HEK293 (cell line): ENCODE data around the gene MCRIP1.

Experiments
- ATF2 ChIP-seq: fragments of 450-650 bp; formaldehyde crosslinking; IDR thresholded peaks from 2 replicates; pipeline ENCODE4 v1.5.1; 2016; ENCODE audit warnings: missing biosample characterization, missing genetic modification characterization, low read depth
- GLIS2 ChIP-seq: fragments of 450-650 bp; formaldehyde crosslinking; IDR thresholded peaks from 2 replicates; pipeline ENCODE4 v1.5.1; 2016; ENCODE audit warnings: missing biosample characterization, missing genetic modification characterization
- MYNN ChIP-seq: fragments of 450-650 bp; formaldehyde crosslinking; IDR thresholded peaks from 2 replicates; pipeline ENCODE4 v1.5.1; 2016; ENCODE audit warnings: missing biosample characterization, missing genetic modification characterization, borderline replicate concordance
- PRDM1 ChIP-seq: fragments of 450-650 bp; formaldehyde crosslinking; IDR thresholded peaks from 2 replicates; pipeline ENCODE4; 2016; ENCODE audit warnings: missing biosample characterization, missing genetic modification characterization
- RBAK ChIP-seq: fragments of 450-650 bp; formaldehyde crosslinking; IDR thresholded peaks from 2 replicates; pipeline ENCODE4 v1.5.1; 2016; ENCODE audit warnings: missing biosample characterization, missing genetic modification characterization
- REPIN1 ChIP-seq: fragments of 450-650 bp; formaldehyde crosslinking; IDR thresholded peaks from 2 replicates; pipeline ENCODE4 v1.5.1; 2017; ENCODE audit warnings: missing biosample characterization, missing genetic modification characterization, low read depth
- SALL2 ChIP-seq: fragments of 450-650 bp; formaldehyde crosslinking; IDR thresholded peaks from 2 replicates; pipeline ENCODE4 v1.5.0; 2017; ENCODE audit warnings: missing biosample characterization, mild to moderate bottlenecking, missing genetic modification characterization, borderline replicate concordance
- SCRT1 ChIP-seq: fragments of 450-650 bp; formaldehyde crosslinking; IDR thresholded peaks from 2 replicates; pipeline ENCODE4 v1.5.1; 2016; ENCODE audit warnings: missing biosample characterization, missing genetic modification characterization, borderline replicate concordance
- ZBTB1 ChIP-seq: fragments of 450-650 bp; formaldehyde crosslinking; IDR thresholded peaks from 2 replicates; pipeline ENCODE4 v1.5.1; 2016; ENCODE audit warnings: missing biosample characterization, missing genetic modification characterization
- ZBTB10 ChIP-seq: fragments of 450-650 bp; formaldehyde crosslinking; IDR thresholded peaks from 2 replicates; pipeline ENCODE4 v1.5.1; 2016; ENCODE audit warnings: missing biosample characterization, missing genetic modification characterization
- ZFP37 ChIP-seq: fragments of 450-650 bp; formaldehyde crosslinking; IDR thresholded peaks from 2 replicates; pipeline ENCODE4 v1.5.1; 2016; ENCODE audit warnings: missing biosample characterization, missing genetic modification characterization
- ZNF10 ChIP-seq: fragments of 450-650 bp; formaldehyde crosslinking; IDR thresholded peaks from 2 replicates; pipeline ENCODE4 v1.5.1; 2017; ENCODE audit warnings: missing biosample characterization, missing genetic modification characterization
- ZNF133 ChIP-seq: fragments of 450-650 bp; formaldehyde crosslinking; IDR thresholded peaks from 2 replicates; pipeline ENCODE4 v1.5.1; 2016; ENCODE audit warnings: missing biosample characterization, missing genetic modification characterization
- ZNF18 ChIP-seq: fragments of 450-650 bp; formaldehyde crosslinking; IDR thresholded peaks from 2 replicates; pipeline ENCODE4 v1.5.1; 2016; ENCODE audit warnings: missing biosample characterization, missing genetic modification characterization
- ZNF184 ChIP-seq: fragments of 450-650 bp; IDR thresholded peaks from 2 replicates; pipeline ENCODE4 v1.5.1; 2018; ENCODE audit warnings: missing biosample characterization, mild to moderate bottlenecking, missing genetic modification characterization
- ZNF202 ChIP-seq: fragments of 450-650 bp; formaldehyde crosslinking; IDR thresholded peaks from 2 replicates; pipeline ENCODE4 v1.5.1; 2016; ENCODE audit warnings: missing biosample characterization, missing genetic modification characterization, borderline replicate concordance
- ZNF248 ChIP-seq: fragments of 450-650 bp; formaldehyde crosslinking; IDR thresholded peaks from 2 replicates; pipeline ENCODE4 v1.5.1; 2017; ENCODE audit warnings: missing biosample characterization, missing genetic modification characterization
- ZNF266 ChIP-seq: fragments of 450-650 bp; formaldehyde crosslinking; IDR thresholded peaks from 2 replicates; pipeline ENCODE4 v1.5.1; 2016; ENCODE audit warnings: missing biosample characterization, missing genetic modification characterization, low read depth
- ZNF341 ChIP-seq: fragments of 450-650 bp; formaldehyde crosslinking; IDR thresholded peaks from 2 replicates; pipeline ENCODE4; 2016; ENCODE audit warnings: low read depth, missing biosample characterization, missing genetic modification characterization
- ZNF513 ChIP-seq: fragments of 450-650 bp; IDR thresholded peaks from 2 replicates; pipeline ENCODE4 v1.5.1; 2018; ENCODE audit warnings: missing biosample characterization, missing genetic modification characterization
- ZNF521 ChIP-seq: fragments of 450-650 bp; formaldehyde crosslinking; IDR thresholded peaks from 2 replicates; pipeline ENCODE4 v1.5.1; 2017; ENCODE audit warnings: missing biosample characterization, mild to moderate bottlenecking, missing genetic modification characterization
- ZNF580 ChIP-seq: fragments of 450-650 bp; formaldehyde crosslinking; IDR thresholded peaks from 2 replicates; pipeline ENCODE4 v1.5.1; 2016; ENCODE audit warnings: missing biosample characterization, missing genetic modification characterization
- ZNF623 ChIP-seq: fragments of 450-650 bp; formaldehyde crosslinking; IDR thresholded peaks from 2 replicates; pipeline ENCODE4 v1.5.1; 2016; ENCODE audit warnings: missing biosample characterization, missing genetic modification characterization
- ZNF629 ChIP-seq: fragments of 450-650 bp; formaldehyde crosslinking; IDR thresholded peaks from 2 replicates; pipeline ENCODE4 v1.5.1; 2017; ENCODE audit warnings: missing biosample characterization, missing genetic modification characterization
- ZNF670 ChIP-seq: fragments of 450-650 bp; formaldehyde crosslinking; IDR thresholded peaks from 2 replicates; pipeline ENCODE4 v1.5.1; 2016; ENCODE audit warnings: missing biosample characterization, missing genetic modification characterization, low read depth
- ZNF701 ChIP-seq: fragments of 450-650 bp; formaldehyde crosslinking; IDR thresholded peaks from 2 replicates; pipeline ENCODE4 v1.5.1; 2016; ENCODE audit warnings: missing biosample characterization, missing genetic modification characterization
- ZNF707 ChIP-seq: fragments of 450-650 bp; formaldehyde crosslinking; IDR thresholded peaks from 2 replicates; pipeline ENCODE4 v1.5.1; 2016; ENCODE audit warnings: missing biosample characterization, missing genetic modification characterization
- ZNF777 ChIP-seq: fragments of 450-650 bp; formaldehyde crosslinking; IDR thresholded peaks from 2 replicates; pipeline ENCODE4 v1.5.1; 2017; ENCODE audit warnings: missing biosample characterization, missing genetic modification characterization, borderline replicate concordance
- ZSCAN18 ChIP-seq: fragments of 450-650 bp; formaldehyde crosslinking; IDR thresholded peaks from 2 replicates; pipeline ENCODE4 v1.5.1; 2016; ENCODE audit warnings: missing biosample characterization, missing genetic modification characterization
- ZSCAN30 ChIP-seq: fragments of 450-650 bp; IDR thresholded peaks from 2 replicates; pipeline ENCODE4 v1.5.1; 2018; ENCODE audit warnings: missing biosample characterization, mild to moderate bottlenecking, missing genetic modification characterization, moderate library complexity
- ZSCAN4 ChIP-seq: fragments of 450-650 bp; formaldehyde crosslinking; IDR thresholded peaks from 2 replicates; pipeline ENCODE4 v1.5.1; 2017; ENCODE audit warnings: missing biosample characterization, missing genetic modification characterization

The MCRIP1 gene

GRCh38 chr17:81833160-81833920 is at the start of gene MCRIP1 (continued):
- TF ChIP-seq ATF2 (tag by site-specific recombination) (no peak), ZNF248 (no peak), ZNF266 (tag by site-specific recombination) (no peak), ZSCAN18 (no peak), ZNF513 (tag by site-specific recombination) (no peak), GLIS2 (tag by site-specific recombination) (peak; percentile 42; the same call in 1 of the 2 replicates), ZBTB1 (no peak), ZNF629 (tag by site-specific recombination) (peak; percentile 11; the same call in 1 of the 2 replicates), RBAK (tag by site-specific recombination) (no peak), SALL2 (tag by site-specific recombination) (no peak), ZNF707 (tag by site-specific recombination) (no peak), ZNF701 (tag by site-specific recombination) (no peak), ZNF18 (no peak), ZNF133 (tag by site-specific recombination) (no peak), ZNF580 (tag by site-specific recombination) (no peak), ZFP37 (no peak), SCRT1 (tag by site-specific recombination) (no peak), ZNF184 (no peak), ZSCAN30 (tag by site-specific recombination) (peak; percentile 49; the same call in 1 of the 2 replicates), ZNF670 (tag by site-specific recombination) (no peak), ZSCAN4 (tag by site-specific recombination) (no peak), ZNF341 (tag by site-specific recombination) (peak; percentile 52; the same call in 1 of the 2 replicates), REPIN1 (no peak), ZBTB10 (tag by site-specific recombination) (no peak), ZNF10 (tag by site-specific recombination) (no peak), ZNF202 (no peak), ZNF623 (tag by site-specific recombination) (no peak), MYNN (tag by site-specific recombination) (no peak), ZNF521 (no peak), ZNF777 (no peak), PRDM1 (tag by site-specific recombination) (no peak)
